Tibial nerve (tissue), 4 donors: ENCODE data around the gene PTPRG.

Experiments used
- CTCF ChIP-seq, 5 experiments: fragments of 200-600 bp in 3 of 5; fragments of 450-650 bp in 2 of 5; sonication (generic) in 3 of 5; IDR thresholded peaks; one replicate each; pipeline ENCODE4 v1.5.1; 2016 to 2019; ENCODE audit warnings: antibody characterized with exemption in 5 of 5, mild to moderate bottlenecking in 3 of 5, moderate library complexity in 2 of 5
- EP300 ChIP-seq, 2 donors: sonication (generic); formaldehyde crosslinking; IDR thresholded peaks; one replicate each; pipeline ENCODE4 v1.6.1; 2017; ENCODE audit warnings: antibody characterized with exemption in 2 of 2, mild to moderate bottlenecking in 1 of 2

GRCh38 chr3:62100282-62100989 lies 539.1 kb downstream of the PTPRG start:
- TF ChIP-seq EP300 (IDR thresholded peaks at IDR 0.05) (no peak), CTCF (IDR thresholded peaks at IDR 0.05) (no peak)
